Measurements from ENCODE around the gene DDC.

Gene DDC

DNA sequence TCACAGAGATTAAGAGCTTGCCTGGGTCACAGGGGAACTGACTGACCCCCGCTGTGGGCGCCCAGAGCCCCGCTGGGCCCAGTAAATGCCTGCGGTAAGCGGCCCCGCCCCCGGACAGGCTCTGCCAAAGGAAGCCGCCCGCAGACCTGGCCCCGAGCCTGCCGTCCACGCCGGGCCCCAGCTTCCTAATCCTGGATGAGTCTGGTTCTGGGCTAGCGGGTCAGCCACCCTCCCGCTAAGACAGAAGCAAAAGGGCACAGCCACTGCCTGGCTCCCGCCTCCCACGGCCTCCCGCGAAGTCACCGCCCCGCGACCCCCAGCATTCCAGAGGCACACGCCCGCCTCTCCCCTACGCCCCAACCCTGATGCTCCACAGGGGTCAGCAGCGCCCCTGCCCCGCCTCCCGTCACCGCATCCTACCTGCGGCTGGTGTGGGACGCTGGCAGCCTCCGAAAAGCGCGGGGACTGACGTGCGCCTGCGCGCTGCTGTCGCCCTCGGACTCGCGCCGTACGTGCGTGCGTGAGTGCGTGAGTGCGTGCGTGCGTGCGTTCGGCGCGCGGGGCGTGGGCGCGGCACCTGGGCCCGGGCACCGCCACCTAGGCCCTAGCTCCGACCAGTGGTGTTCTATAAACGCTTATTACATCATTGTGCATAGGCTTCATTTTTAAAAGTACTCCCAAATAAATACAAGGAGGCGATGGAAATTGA, 115.2 kb downstream of the DDC start, which contains the start of gene FIGNL1:
Gene FIGNL1 (minus strand): TSS at position 470 of the 709 bp plus-strand sequence. CDS start 3,063 bp downstream, outside the sequence.
- TF ChIP-seq, protein P1, sequence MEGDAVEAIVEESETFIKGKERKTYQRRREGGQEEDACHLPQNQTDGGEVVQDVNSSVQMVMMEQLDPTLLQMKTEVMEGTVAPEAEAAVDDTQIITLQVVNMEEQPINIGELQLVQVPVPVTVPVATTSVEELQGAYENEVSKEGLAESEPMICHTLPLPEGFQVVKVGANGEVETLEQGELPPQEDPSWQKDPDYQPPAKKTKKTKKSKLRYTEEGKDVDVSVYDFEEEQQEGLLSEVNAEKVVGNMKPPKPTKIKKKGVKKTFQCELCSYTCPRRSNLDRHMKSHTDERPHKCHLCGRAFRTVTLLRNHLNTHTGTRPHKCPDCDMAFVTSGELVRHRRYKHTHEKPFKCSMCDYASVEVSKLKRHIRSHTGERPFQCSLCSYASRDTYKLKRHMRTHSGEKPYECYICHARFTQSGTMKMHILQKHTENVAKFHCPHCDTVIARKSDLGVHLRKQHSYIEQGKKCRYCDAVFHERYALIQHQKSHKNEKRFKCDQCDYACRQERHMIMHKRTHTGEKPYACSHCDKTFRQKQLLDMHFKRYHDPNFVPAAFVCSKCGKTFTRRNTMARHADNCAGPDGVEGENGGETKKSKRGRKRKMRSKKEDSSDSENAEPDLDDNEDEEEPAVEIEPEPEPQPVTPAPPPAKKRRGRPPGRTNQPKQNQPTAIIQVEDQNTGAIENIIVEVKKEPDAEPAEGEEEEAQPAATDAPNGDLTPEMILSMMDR (conservative IDR thresholded peaks at IDR 0.05; ENCODE audit: control insufficient read depth, insufficient read depth, low read depth, low read length): no peak
- peak; percentile 60 for DNase-seq (ENCODE audit: low read depth)
- H3K4me3 ChIP-seq (ENCODE audit: control insufficient read depth, low read depth, low read length): peak within 1 kb of the TSS; percentile 80

GRCh38 chr7:50449501-50449880, 115.7 kb downstream of the DDC start:
- no peak for DNase-seq (ENCODE audit: low read depth)
- peak overlapping the region; percentile 80 for H3K4me3 ChIP-seq (ENCODE audit: control insufficient read depth, low read depth, low read length)
- TF ChIP-seq, protein P1 (conservative IDR thresholded peaks at IDR 0.05; ENCODE audit: control insufficient read depth, insufficient read depth, low read depth, low read length): no peak

- TF ChIP-seq, protein P1 (conservative IDR thresholded peaks at IDR 0.05; ENCODE audit: control insufficient read depth, insufficient read depth, low read depth, low read length): no peak
- no peak overlapping the region for H3K4me3 ChIP-seq (ENCODE audit: control insufficient read depth, low read depth, low read length)
- no peak for DNase-seq (ENCODE audit: low read depth)
Measured at GRCh38 chr7:50448823-50449222, 116.4 kb downstream of the DDC start.

DNA sequence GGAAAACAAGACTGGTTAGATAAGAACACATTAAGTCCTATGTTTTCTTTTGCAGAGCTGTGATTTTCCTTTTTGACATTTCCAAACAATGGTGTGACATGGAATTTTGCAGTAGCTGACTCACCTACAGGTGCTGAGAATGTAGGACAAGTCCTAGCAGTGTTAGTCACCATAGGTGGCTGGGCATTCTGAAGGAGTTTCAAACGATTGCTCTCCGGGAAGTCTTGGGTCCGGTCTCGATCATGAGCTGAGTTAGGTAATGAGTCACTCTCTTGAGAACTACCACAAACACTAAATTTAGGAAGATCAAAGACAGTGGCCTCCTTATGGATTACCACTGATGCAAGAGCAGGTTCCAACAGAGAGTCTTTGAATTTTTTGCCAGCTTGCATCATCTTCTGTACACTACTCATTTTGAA, 118.7 kb downstream of the DDC start:
- DNase-seq (ENCODE audit: low read depth): peak; percentile 92
- TF ChIP-seq, protein P1 (conservative IDR thresholded peaks at IDR 0.05; ENCODE audit: control insufficient read depth, insufficient read depth, low read depth, low read length): no peak
- H3K4me3 ChIP-seq (ENCODE audit: control insufficient read depth, low read depth, low read length): no peak overlapping the region

GRCh38 chr7:50436133-50436806, 128.9 kb downstream of the DDC start:
- TF ChIP-seq, protein P1 (conservative IDR thresholded peaks at IDR 0.05; ENCODE audit: control insufficient read depth, insufficient read depth, low read depth, low read length): no peak
- DNase-seq (ENCODE audit: low read depth): peak; percentile 83
- no peak overlapping the region for H3K4me3 ChIP-seq (ENCODE audit: control insufficient read depth, low read depth, low read length)

GRCh38 chr7:50431722-50432305, 133.4 kb downstream of the DDC start:
- DNase-seq (ENCODE audit: low read depth): no peak
- no peak overlapping the region for H3K4me3 ChIP-seq (ENCODE audit: control insufficient read depth, low read depth, low read length)
- TF ChIP-seq, protein P1 (conservative IDR thresholded peaks at IDR 0.05; ENCODE audit: control insufficient read depth, insufficient read depth, low read depth, low read length): no peak

All from fibroblast of mammary gland (primary cell).